Type B pancreatic cell (in vitro differentiated cells): Measurements from ENCODE around the gene SLC6A1. TPM values are rescaled to one million over a fixed set of nuclear protein-coding genes. Genes with fewer than 3 reads are reported as not detected.

Experiments used
- DNase-seq: peaks from one replicate; pipeline ENCODE4 v3.0.0; 2021; ENCODE audit warnings: mixed read lengths; ENCODE audit not compliant: unreplicated experiment; ENCODE audit errors: extremely low spot score
- H3K27ac Mint-ChIP-seq: 2 replicates; pipeline ENCODE4 v1.8.0; 2021; ENCODE audit warnings: mild to moderate bottlenecking, mixed read lengths
- H3K27me3 Mint-ChIP-seq: 2 replicates; pipeline ENCODE4 v1.8.0; 2021; ENCODE audit warnings: mixed read lengths
- H3K36me3 Mint-ChIP-seq: 2 replicates; pipeline ENCODE4 v1.8.0; 2021; ENCODE audit warnings: mixed read lengths
- H3K4me1 Mint-ChIP-seq: one replicate; pipeline ENCODE4 v1.8.0; 2021; ENCODE audit warnings: mixed read lengths; ENCODE audit not compliant: unreplicated experiment
- H3K4me3 Mint-ChIP-seq: 2 replicates; pipeline ENCODE4 v1.8.0; 2021; ENCODE audit warnings: mild to moderate bottlenecking, mixed read lengths
- H3K9me3 Mint-ChIP-seq: 2 replicates; pipeline ENCODE4 v1.8.0; 2021; ENCODE audit warnings: mixed read lengths
- total RNA-seq: library from RNA; stranded (reverse); gene quantifications from 2 replicates; pipeline ENCODE4 v1.2.1, GENCODE V29; 2021; ENCODE audit warnings: low replicate concordance
- TF ChIP-seq, protein P1 (sequence below): fragments of 200-600 bp; sonication (generic); conservative IDR thresholded peaks from 2 replicates; pipeline ENCODE4 v1.5.0; 2021; ENCODE audit warnings: antibody characterized with exemption, mild to moderate bottlenecking

SLC6A1 gene
- total RNA-seq, 1 donor from 2014 or later, result 6.3 TPM

DNA sequence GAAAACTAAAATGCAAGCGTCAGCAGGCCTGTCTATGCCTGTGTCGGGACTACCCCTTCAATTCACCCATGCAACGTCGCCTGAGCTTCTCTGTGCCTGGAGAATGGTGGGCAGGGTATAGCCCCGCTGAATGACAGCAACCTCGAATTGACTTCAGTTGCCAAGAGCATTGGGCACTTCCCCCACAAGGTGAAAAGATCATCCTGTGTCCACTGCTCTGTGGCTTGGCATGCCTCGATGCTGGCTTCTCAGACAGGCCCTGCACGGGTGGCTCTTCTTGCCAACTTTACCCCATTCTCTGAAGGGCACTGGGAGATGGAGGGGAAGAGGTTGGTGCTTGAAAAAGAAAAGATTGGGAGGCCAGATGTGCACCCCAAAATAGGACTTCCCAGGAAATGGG, 3.3 kb downstream of the SLC6A1 start:
- no peak for DNase-seq
- Mint-ChIP-seq H3K27ac (no peak overlapping the region), H3K27me3 (peaks cover 88% of the 10 kb centered on the region), H3K36me3 (no peaks in the 10 kb centered on the region), H3K4me1 (no peaks in the 10 kb centered on the region), H3K9me3 (no peaks in the 10 kb centered on the region), H3K4me3 (no peak overlapping the region)
- TF ChIP-seq, protein P1, sequence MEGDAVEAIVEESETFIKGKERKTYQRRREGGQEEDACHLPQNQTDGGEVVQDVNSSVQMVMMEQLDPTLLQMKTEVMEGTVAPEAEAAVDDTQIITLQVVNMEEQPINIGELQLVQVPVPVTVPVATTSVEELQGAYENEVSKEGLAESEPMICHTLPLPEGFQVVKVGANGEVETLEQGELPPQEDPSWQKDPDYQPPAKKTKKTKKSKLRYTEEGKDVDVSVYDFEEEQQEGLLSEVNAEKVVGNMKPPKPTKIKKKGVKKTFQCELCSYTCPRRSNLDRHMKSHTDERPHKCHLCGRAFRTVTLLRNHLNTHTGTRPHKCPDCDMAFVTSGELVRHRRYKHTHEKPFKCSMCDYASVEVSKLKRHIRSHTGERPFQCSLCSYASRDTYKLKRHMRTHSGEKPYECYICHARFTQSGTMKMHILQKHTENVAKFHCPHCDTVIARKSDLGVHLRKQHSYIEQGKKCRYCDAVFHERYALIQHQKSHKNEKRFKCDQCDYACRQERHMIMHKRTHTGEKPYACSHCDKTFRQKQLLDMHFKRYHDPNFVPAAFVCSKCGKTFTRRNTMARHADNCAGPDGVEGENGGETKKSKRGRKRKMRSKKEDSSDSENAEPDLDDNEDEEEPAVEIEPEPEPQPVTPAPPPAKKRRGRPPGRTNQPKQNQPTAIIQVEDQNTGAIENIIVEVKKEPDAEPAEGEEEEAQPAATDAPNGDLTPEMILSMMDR, result no peak

DNA sequence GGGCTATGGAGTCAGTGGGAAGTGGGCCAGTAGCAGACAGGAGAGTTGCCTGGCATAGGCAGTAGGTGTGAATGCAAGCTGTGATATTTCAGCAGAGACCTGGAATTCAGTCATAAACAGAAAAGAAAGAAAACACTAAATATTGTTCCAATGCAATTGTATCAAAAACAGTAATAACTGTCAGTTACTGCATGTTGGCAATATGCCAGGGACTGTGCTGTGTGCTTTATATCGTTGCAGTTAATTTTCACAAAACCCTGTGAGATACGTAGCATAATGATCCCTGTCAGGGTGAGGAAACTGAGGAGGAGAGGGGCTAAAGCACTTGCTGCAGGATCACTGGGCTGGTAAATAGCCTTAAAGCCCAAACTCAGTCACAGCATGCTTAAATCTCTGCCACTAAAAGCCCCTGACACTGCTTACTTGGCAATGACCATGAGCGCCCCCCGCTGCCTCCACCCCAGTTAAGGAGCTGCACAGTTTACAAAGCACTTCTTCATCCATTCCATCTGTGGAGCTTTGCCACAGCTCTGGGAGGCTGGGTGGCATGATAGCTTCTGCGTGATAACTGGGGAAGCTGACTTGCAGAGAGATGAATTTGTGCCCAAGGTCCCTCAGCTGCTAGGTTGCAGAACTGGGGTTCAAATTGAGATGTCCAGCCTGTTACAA, 3.9 kb downstream of the SLC6A1 start:
- Mint-ChIP-seq H3K9me3 (no peaks in the 10 kb centered on the region), H3K4me3 (no peak overlapping the region), H3K27ac (no peak overlapping the region), H3K4me1 (peaks cover 4% of the 10 kb centered on the region), H3K27me3 (peaks cover 88% of the 10 kb centered on the region), H3K36me3 (no peaks in the 10 kb centered on the region)
- no peak for DNase-seq
- TF ChIP-seq, protein P1, result no peak

GRCh38 chr3:10997196-10997595, 4.6 kb downstream of the SLC6A1 start:
- no peak for DNase-seq
- Mint-ChIP-seq H3K27me3 (peaks cover 87% of the 10 kb centered on the region), H3K4me3 (no peak overlapping the region), H3K4me1 (peaks cover 4% of the 10 kb centered on the region), H3K27ac (no peak overlapping the region), H3K36me3 (no peaks in the 10 kb centered on the region), H3K9me3 (no peaks in the 10 kb centered on the region)
- TF ChIP-seq, protein P1, result no peak

- TF ChIP-seq, protein P1, result no peak
- H3K36me3 Mint-ChIP-seq, result no peaks in the 10 kb centered on the region
- peaks cover 90% of the 10 kb centered on the region for H3K27me3 Mint-ChIP-seq
- no peak for DNase-seq
- no peaks in the 10 kb centered on the region for H3K9me3 Mint-ChIP-seq
- H3K27ac Mint-ChIP-seq, result no peak overlapping the region
- peaks cover 4% of the 10 kb centered on the region for H3K4me1 Mint-ChIP-seq
- no peak overlapping the region for H3K4me3 Mint-ChIP-seq
Measured at GRCh38 chr3:10998542-10998941, 6.0 kb downstream of the SLC6A1 start.

GRCh38 chr3:10999221-11000107, 6.9 kb downstream of the SLC6A1 start:
- TF ChIP-seq, protein P1, result no peak
- Mint-ChIP-seq H3K9me3 (no peaks in the 10 kb centered on the region), H3K27ac (no peak overlapping the region), H3K4me1 (peaks cover 4% of the 10 kb centered on the region), H3K36me3 (no peaks in the 10 kb centered on the region), H3K27me3 (peaks cover 88% of the 10 kb centered on the region), H3K4me3 (no peak overlapping the region)
- no peak for DNase-seq
